Right atrium auricular region (tissue), 2 donors: Measurements from ENCODE around the gene NINJ1. TPM values are rescaled to one million over a fixed set of nuclear protein-coding genes. Genes with fewer than 3 reads are reported as not detected.

Experiments used
- DNase-seq: peaks from one replicate; pipeline ENCODE4 v3.0.0-alpha.2; 2019; ENCODE audit warnings: low spot score
- H3K27ac ChIP-seq, 2 donors: fragments of 200-600 bp; sonication (generic); 1 replicate in 1 of 2; 2 replicates in 1 of 2; pipeline ENCODE4 v1.5.1; 2016 to 2019
- H3K27me3 ChIP-seq, 2 donors: fragments of 200-600 bp; sonication (generic); one replicate each; pipeline versions ENCODE4 v1.5.1 to v1.6.0; 2017 to 2019
- H3K36me3 ChIP-seq: fragments of 200-600 bp; sonication (generic); one replicate; pipeline ENCODE4 v1.5.1; 2016
- H3K4me1 ChIP-seq, 2 donors: fragments of 200-600 bp; sonication (generic); one replicate each; pipeline versions ENCODE4 v1.5.1 to v1.6.0; 2017 to 2019
- H3K4me3 ChIP-seq, 2 donors: fragments of 200-600 bp; sonication (generic); 1 replicate in 1 of 2; 2 replicates in 1 of 2; pipeline ENCODE4 v1.5.1; 2017 to 2019; ENCODE audit warnings: mild to moderate bottlenecking in 1 of 2, moderate library complexity in 1 of 2
- H3K9me3 ChIP-seq, 2 donors: fragments of 200-600 bp; sonication (generic); one replicate each; pipeline ENCODE4 v1.5.1; 2019
- CTCF ChIP-seq, 2 donors: fragments of 200-600 bp; sonication (generic); IDR thresholded peaks; one replicate each; pipeline ENCODE4 v1.5.1; 2019; ENCODE audit warnings: antibody characterized with exemption in 2 of 2
- total RNA-seq, 2 donors: library from RNA; depleted of rRNA; stranded (reverse); fragments of >200 nt; gene quantifications; one replicate each; pipeline ENCODE4 v1.1.0, GENCODE V29; 2016

Gene NINJ1
- total RNA-seq, 2 donors from 2014 or later, result 65.5 to 89.4 TPM

GRCh38 chr9:93138171-93138764 lies 4.2 kb upstream of the NINJ1 start:
- H3K27ac ChIP-seq, result no peak overlapping the region
- H3K9me3 ChIP-seq, result no peaks in the 10 kb centered on the region
- DNase-seq, result no peak
- TF ChIP-seq CTCF (IDR thresholded peaks at IDR 0.05), result no peak
- H3K27me3 ChIP-seq, result no peaks in the 10 kb centered on the region
- H3K4me3 ChIP-seq, result no peak overlapping the region
- H3K4me1 ChIP-seq, result peaks cover 0 to 18% of the 10 kb centered on the region in 2 donors
- no peaks in the 10 kb centered on the region for H3K36me3 ChIP-seq

GRCh38 chr9:93137362-93137761 lies 3.3 kb upstream of the NINJ1 start:
- H3K9me3 ChIP-seq, result no peaks in the 10 kb centered on the region
- no peak overlapping the region for H3K4me3 ChIP-seq
- no peak for TF ChIP-seq CTCF (IDR thresholded peaks at IDR 0.05)
- DNase-seq, result no peak
- H3K4me1 ChIP-seq, result peaks cover 0 to 27% of the 10 kb centered on the region in 2 donors
- H3K27ac ChIP-seq, result no peak overlapping the region
- H3K36me3 ChIP-seq, result no peaks in the 10 kb centered on the region
- H3K27me3 ChIP-seq, result no peaks in the 10 kb centered on the region

- no peak overlapping the region for H3K4me3 ChIP-seq
- H3K4me1 ChIP-seq, result peaks cover 0 to 40% of the 10 kb centered on the region in 2 donors
- TF ChIP-seq CTCF (IDR thresholded peaks at IDR 0.05), result no peak
- DNase-seq, result no peak
- no peaks in the 10 kb centered on the region for H3K36me3 ChIP-seq
- H3K27ac ChIP-seq, result no peak overlapping the region
- no peaks in the 10 kb centered on the region for H3K9me3 ChIP-seq
- H3K27me3 ChIP-seq, result no peaks in the 10 kb centered on the region
Observed at GRCh38 chr9:93136011-93136440, 2.0 kb upstream of the NINJ1 start.

GRCh38 chr9:93134740-93135444 lies 841 bp upstream of the NINJ1 start:
- Histone ChIP-seq H3K36me3 (no peaks in the 10 kb centered on the region), H3K4me1 (peaks cover 0 to 51% of the 10 kb centered on the region in 2 donors), H3K27ac (peak overlapping the region; percentile 97 to 99), H3K9me3 (no peaks in the 10 kb centered on the region), H3K4me3 (peak overlapping the region; percentile 82 to 91), H3K27me3 (no peaks in the 10 kb centered on the region)
- TF ChIP-seq CTCF (IDR thresholded peaks at IDR 0.05), result no peak
- DNase-seq, result no peak

- no peaks in the 10 kb centered on the region for H3K36me3 ChIP-seq
- peak overlapping the region; percentile 97 to 99 for H3K27ac ChIP-seq
- H3K9me3 ChIP-seq, result no peaks in the 10 kb centered on the region
- DNase-seq, result no peak
- H3K27me3 ChIP-seq, result no peaks in the 10 kb centered on the region
- H3K4me3 ChIP-seq, result peak overlapping the region; percentile 82 to 91
- no peak for TF ChIP-seq CTCF (IDR thresholded peaks at IDR 0.05)
- H3K4me1 ChIP-seq, result peaks cover 0 to 64% of the 10 kb centered on the region in 2 donors
Observed at GRCh38 chr9:93133681-93134014, 403 bp downstream of the NINJ1 start.
